H9 (cell line): ENCODE results near the gene CDC25C. TPM values are rescaled to one million over a fixed set of nuclear protein-coding genes. Genes with fewer than 3 reads are reported as not detected.

Experiments
- DNase-seq: peaks from one replicate; pipeline ENCODE4 v3.0.0-alpha.2; 2017
- H2AFZ ChIP-seq: one replicate; pipeline ENCODE4 v1.6.1; 2013; ENCODE audit warnings: mild to moderate bottlenecking, low read length, control low read depth, moderate library complexity
- H2AK5ac ChIP-seq: 2 replicates; pipeline ENCODE4 v1.6.1; 2013; ENCODE audit warnings: low read length, control low read depth, mixed read lengths; ENCODE audit not compliant: insufficient read length
- H2BK120ac ChIP-seq: one replicate; pipeline ENCODE4 v1.6.1; 2013; ENCODE audit warnings: low read depth, mild to moderate bottlenecking, low read length, control low read depth, inconsistent platforms; ENCODE audit not compliant: poor library complexity, severe bottlenecking
- H2BK12ac ChIP-seq: 2 replicates; pipeline ENCODE4 v1.6.1; 2013; ENCODE audit warnings: low read length, control low read depth, mixed read lengths, low read depth; ENCODE audit not compliant: insufficient read length
- H2BK15ac ChIP-seq: 2 replicates; pipeline ENCODE4 v1.6.1; 2013; ENCODE audit warnings: low read depth, low read length, control low read depth
- H2BK20ac ChIP-seq: one replicate; pipeline ENCODE4 v1.6.1; 2013; ENCODE audit warnings: low read depth, mild to moderate bottlenecking, low read length, control low read depth, inconsistent platforms; ENCODE audit not compliant: poor library complexity, severe bottlenecking
- H2BK5ac ChIP-seq: 2 replicates; pipeline ENCODE4 v1.6.1; 2013; ENCODE audit warnings: low read length, control low read depth, mixed read lengths; ENCODE audit not compliant: insufficient read length
- H3K14ac ChIP-seq: 2 replicates; pipeline ENCODE4 v1.6.1; 2013; ENCODE audit warnings: low read length, control low read depth; ENCODE audit not compliant: insufficient read depth
- H3K18ac ChIP-seq: 2 replicates; pipeline ENCODE4 v1.6.1; 2013; ENCODE audit warnings: low read depth, mild to moderate bottlenecking, mixed read lengths, low read length, control low read depth; ENCODE audit not compliant: insufficient read length
- H3K23ac ChIP-seq: 2 replicates; pipeline ENCODE4 v1.6.1; 2013; ENCODE audit warnings: low read length, control low read depth, mixed read lengths, low read depth; ENCODE audit not compliant: insufficient read length
- H3K23me2 ChIP-seq: 2 replicates; pipeline ENCODE4 v1.6.1; 2013; ENCODE audit warnings: low read depth, mild to moderate bottlenecking, mixed read lengths, low read length, control low read depth; ENCODE audit not compliant: insufficient read length, poor library complexity, severe bottlenecking
- H3K27ac ChIP-seq: 2 replicates; pipeline ENCODE4 v1.5.1; 2013; ENCODE audit warnings: low read length, control low read depth, mixed read lengths, low read depth; ENCODE audit not compliant: insufficient read length
- H3K27me3 ChIP-seq: 2 replicates; pipeline ENCODE4 v1.6.1; 2013; ENCODE audit warnings: low read length, control low read depth, inconsistent platforms; ENCODE audit not compliant: insufficient read depth
- H3K4ac ChIP-seq: 2 replicates; pipeline ENCODE4 v1.6.1; 2013; ENCODE audit warnings: low read depth, mild to moderate bottlenecking, control low read depth, inconsistent platforms, low read length, moderate library complexity
- H3K4me1 ChIP-seq: 2 replicates; pipeline ENCODE4 v1.6.1; 2013; ENCODE audit warnings: low read length, control low read depth, inconsistent platforms; ENCODE audit not compliant: insufficient read depth
- H3K4me2 ChIP-seq: 2 replicates; pipeline ENCODE4 v1.6.1; 2013; ENCODE audit warnings: low read length, control low read depth, mixed read lengths; ENCODE audit not compliant: insufficient read length, insufficient read depth
- H3K56ac ChIP-seq: 2 replicates; pipeline ENCODE4 v1.6.1; 2013; ENCODE audit warnings: low read depth, mild to moderate bottlenecking, mixed read lengths, low read length, control low read depth; ENCODE audit not compliant: insufficient read length
- H3K79me1 ChIP-seq: 2 replicates; pipeline ENCODE4 v1.6.1; 2013; ENCODE audit warnings: low read depth, mild to moderate bottlenecking, moderate library complexity, low read length, control low read depth, inconsistent platforms; ENCODE audit not compliant: insufficient read depth, poor library complexity, severe bottlenecking
- H3K79me2 ChIP-seq: 2 replicates; pipeline ENCODE4 v1.6.1; 2013; ENCODE audit warnings: low read length, control low read depth, inconsistent platforms; ENCODE audit not compliant: insufficient read depth
- H3K9ac ChIP-seq: 2 replicates; pipeline ENCODE4 v1.6.1; 2013; ENCODE audit warnings: low read length, control low read depth, mixed read lengths; ENCODE audit not compliant: insufficient read length; ENCODE audit errors: extremely low read depth
- H3K9me3 ChIP-seq: one replicate; pipeline ENCODE4 v1.6.1; 2013; ENCODE audit warnings: low read depth, low read length, inconsistent platforms; ENCODE audit not compliant: control insufficient read depth
- H3T11ph ChIP-seq: one replicate; pipeline ENCODE4 v1.6.1; 2013; ENCODE audit warnings: mild to moderate bottlenecking, low read length, control low read depth, inconsistent platforms
- H4K20me1 ChIP-seq: one replicate; pipeline ENCODE4 v1.6.1; 2013; ENCODE audit not compliant: control insufficient read depth, insufficient read length, insufficient read depth
- H4K5ac ChIP-seq: 2 replicates; pipeline ENCODE4 v1.6.1; 2013; ENCODE audit warnings: low read depth, mild to moderate bottlenecking, mixed read lengths, low read length, control low read depth; ENCODE audit not compliant: insufficient read length
- H4K8ac ChIP-seq: replicated peaks from 2 replicates; pipeline ENCODE4 v1.6.1; 2013; ENCODE audit warnings: low read length, control low read depth, mixed read lengths, low read depth; ENCODE audit not compliant: insufficient read length
- H4K91ac ChIP-seq: 2 replicates; pipeline ENCODE4 v1.6.1; 2013; ENCODE audit warnings: low read depth, mild to moderate bottlenecking, moderate library complexity, mixed read lengths, low read length, control low read depth; ENCODE audit not compliant: insufficient read length
- H3K27ac Mint-ChIP-seq, 3 experiments: 2 replicates in 2 of 3; 3 replicates in 1 of 3; pipeline ENCODE4 v1.8.0; 2020 to 2021; ENCODE audit warnings: mixed read lengths in 3 of 3, mild to moderate bottlenecking in 1 of 3, moderate library complexity in 1 of 3
- H3K27me3 Mint-ChIP-seq: 2 replicates; pipeline ENCODE4 v1.8.0; 2021; ENCODE audit warnings: low read depth, mild to moderate bottlenecking, moderate library complexity, mixed read lengths
- H3K36me3 Mint-ChIP-seq, 3 experiments: 2 replicates in 2 of 3; 3 replicates in 1 of 3; pipeline ENCODE4 v1.8.0; 2020 to 2021; ENCODE audit warnings: low read depth in 3 of 3, mixed read lengths in 3 of 3; ENCODE audit not compliant: insufficient read depth in 1 of 3
- H3K4me1 Mint-ChIP-seq, 2 experiments: 2 replicates each; pipeline ENCODE4 v1.8.0; 2020; ENCODE audit warnings: mixed read lengths in 2 of 2
- H3K4me3 Mint-ChIP-seq, 2 experiments: 2 replicates in 1 of 2; 3 replicates in 1 of 2; pipeline ENCODE4 v1.8.0; 2020 to 2021; ENCODE audit warnings: mild to moderate bottlenecking in 2 of 2, mixed read lengths in 2 of 2, moderate library complexity in 1 of 2
- H3K9me3 Mint-ChIP-seq, 2 experiments: 2 replicates in 1 of 2; 3 replicates in 1 of 2; pipeline ENCODE4 v1.8.0; 2020; ENCODE audit warnings: mild to moderate bottlenecking in 2 of 2, mixed read lengths in 2 of 2, moderate library complexity in 1 of 2
- CTCF ChIP-seq: fragments of 200-600 bp; sonication (generic); conservative IDR thresholded peaks from 3 replicates; pipeline ENCODE4 v1.8.0; 2021; ENCODE audit warnings: antibody characterized with exemption, mild to moderate bottlenecking
- WGBS: extraction: QIAGEN DNeasy Blood & Tissue Kit; methylation state at CpG from one replicate; pipeline ENCODE4 v1.1.7; 2013; ENCODE audit warnings: missing lambda C conversion rate, low lambda C conversion rate, mixed read lengths; ENCODE audit not compliant: insufficient read length; ENCODE audit errors: extremely low coverage; 5-methylcytosine and 5-hydroxymethylcytosine counted together
- total RNA-seq: library from RNA; stranded (reverse); gene quantifications from 2 replicates; pipeline ENCODE4 v1.2.1, GENCODE V29; 2021

CDC25C gene
- total RNA-seq, 1 experiment from 2014 or later, result 22.8 TPM

GRCh38 chr5:138340008-138340407, 8.4 kb upstream of the CDC25C start:
- Histone ChIP-seq H3K79me2 (peaks cover 16% of the 10 kb centered on the region; the same call in 1 of the 2 replicates), H2BK12ac (no peak overlapping the region), H2BK20ac (no peak overlapping the region), H3K4ac (no peak overlapping the region), H3T11ph (no peak overlapping the region), H2BK5ac (no peak overlapping the region), H3K23me2 (peaks cover 12% of the 10 kb centered on the region), H3K23ac (no peak overlapping the region), H3K27ac (no peak overlapping the region), H3K9me3 (no peaks in the 10 kb centered on the region), H3K4me1 (no peaks in the 10 kb centered on the region), H3K14ac (no peak overlapping the region), H3K27me3 (no peaks in the 10 kb centered on the region), H3K56ac (no peak overlapping the region), H3K18ac (no peak overlapping the region), H4K5ac (no peak overlapping the region), H3K79me1 (peaks cover 5% of the 10 kb centered on the region), H2BK15ac (no peak overlapping the region), H4K91ac (no peak overlapping the region), H2AK5ac (no peak overlapping the region), H4K20me1 (peaks cover 3% of the 10 kb centered on the region), H2AFZ (no peak overlapping the region), H3K4me2 (peak overlapping the region; percentile 96), H2BK120ac (no peak overlapping the region), H3K9ac (no peak overlapping the region), H4K8ac (no peak overlapping the region)
- no peak for DNase-seq
- Mint-ChIP-seq H3K4me1 (peaks cover 27 to 33% of the 10 kb centered on the region in 2 experiments), H3K9me3 (no peaks in the 10 kb centered on the region), H3K36me3 (peaks cover 30 to 48% (median 34%) of the 10 kb centered on the region in 3 experiments), H3K4me3 (peak overlapping the region; percentile 91 to 95; a peak in 4 of 5 replicates), H3K27ac (peak overlapping the region in 2 of 3 experiments; percentile 33 to 70; a peak in 1 of 7 replicates), H3K27me3 (no peaks in the 10 kb centered on the region)
- TF ChIP-seq CTCF, result no peak
- WGBS, result no CpG with 5 or more reads among the region's 3 CpGs
